HG03108 (cell line): ENCODE results near the gene PRRT4.

Experiments used
- ATAC-seq: cut with Tn5 transposase; IDR thresholded peaks from one replicate; pipeline ENCODE4 v1.9.1; 2021; ENCODE audit warnings: moderate library complexity; ENCODE audit not compliant: unreplicated experiment

Gene PRRT4

DNA sequence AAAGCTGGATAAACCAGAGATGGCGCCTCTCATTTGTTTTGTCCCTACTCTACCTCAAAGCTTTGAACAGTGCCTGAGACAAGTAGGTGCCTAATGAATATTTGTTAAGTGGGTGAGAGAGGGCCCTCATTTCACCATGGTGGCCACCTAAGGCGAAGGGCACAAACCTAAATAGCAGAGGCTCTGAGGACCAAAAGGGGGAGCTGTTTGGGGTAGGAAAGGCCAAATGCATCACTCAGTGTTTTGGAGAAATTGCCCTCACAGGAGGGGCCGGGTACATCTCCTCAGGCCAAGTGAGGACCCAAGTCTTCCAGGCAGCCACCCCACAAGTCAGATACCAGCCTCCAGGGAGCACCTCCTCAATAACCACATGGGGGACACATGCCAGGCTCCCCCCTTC is 34.3 kb upstream of the PRRT4 start:
- no peak for ATAC-seq

GRCh38 chr7:128394904-128395496 is 33.5 kb upstream of the PRRT4 start:
- no peak for ATAC-seq

DNA sequence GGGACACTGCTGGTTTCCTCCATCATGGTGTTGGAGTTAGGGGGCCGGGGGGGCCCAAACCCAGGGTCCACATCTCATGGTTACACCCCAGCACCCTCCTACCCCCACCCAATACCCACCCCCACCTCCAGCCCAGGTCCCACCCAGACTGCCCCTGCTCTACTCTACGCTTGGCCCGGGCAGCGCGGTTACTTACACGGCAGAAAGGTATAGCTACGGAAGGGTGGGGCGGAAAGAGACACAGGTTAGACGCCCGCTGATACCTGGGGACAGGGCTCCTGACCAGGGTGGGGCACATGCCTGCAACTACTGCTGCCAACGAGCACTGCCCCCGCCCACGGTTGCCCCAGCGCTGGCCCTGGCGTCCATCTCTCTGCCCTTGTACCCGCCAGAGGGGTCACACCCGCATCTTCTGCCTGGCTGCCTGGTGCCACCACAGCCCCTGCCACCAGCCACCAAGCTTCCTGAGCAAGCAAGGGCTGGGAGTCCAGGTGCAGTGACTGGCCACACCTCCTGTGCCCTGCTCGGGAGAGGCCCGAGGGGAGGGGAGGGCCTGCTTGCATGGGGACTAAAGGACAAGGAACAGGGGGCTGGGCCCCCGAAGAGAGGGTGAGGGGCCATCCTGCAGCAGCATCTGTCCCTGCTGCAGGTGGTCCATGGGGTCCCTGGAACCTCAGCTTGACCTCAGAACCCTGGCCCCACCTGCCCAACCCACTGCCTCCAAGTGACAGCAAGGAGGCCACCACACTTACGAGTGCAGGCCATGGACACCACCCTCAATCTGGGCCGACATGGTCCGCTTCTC is 32.2 kb upstream of the PRRT4 start:
- no peak for ATAC-seq

DNA sequence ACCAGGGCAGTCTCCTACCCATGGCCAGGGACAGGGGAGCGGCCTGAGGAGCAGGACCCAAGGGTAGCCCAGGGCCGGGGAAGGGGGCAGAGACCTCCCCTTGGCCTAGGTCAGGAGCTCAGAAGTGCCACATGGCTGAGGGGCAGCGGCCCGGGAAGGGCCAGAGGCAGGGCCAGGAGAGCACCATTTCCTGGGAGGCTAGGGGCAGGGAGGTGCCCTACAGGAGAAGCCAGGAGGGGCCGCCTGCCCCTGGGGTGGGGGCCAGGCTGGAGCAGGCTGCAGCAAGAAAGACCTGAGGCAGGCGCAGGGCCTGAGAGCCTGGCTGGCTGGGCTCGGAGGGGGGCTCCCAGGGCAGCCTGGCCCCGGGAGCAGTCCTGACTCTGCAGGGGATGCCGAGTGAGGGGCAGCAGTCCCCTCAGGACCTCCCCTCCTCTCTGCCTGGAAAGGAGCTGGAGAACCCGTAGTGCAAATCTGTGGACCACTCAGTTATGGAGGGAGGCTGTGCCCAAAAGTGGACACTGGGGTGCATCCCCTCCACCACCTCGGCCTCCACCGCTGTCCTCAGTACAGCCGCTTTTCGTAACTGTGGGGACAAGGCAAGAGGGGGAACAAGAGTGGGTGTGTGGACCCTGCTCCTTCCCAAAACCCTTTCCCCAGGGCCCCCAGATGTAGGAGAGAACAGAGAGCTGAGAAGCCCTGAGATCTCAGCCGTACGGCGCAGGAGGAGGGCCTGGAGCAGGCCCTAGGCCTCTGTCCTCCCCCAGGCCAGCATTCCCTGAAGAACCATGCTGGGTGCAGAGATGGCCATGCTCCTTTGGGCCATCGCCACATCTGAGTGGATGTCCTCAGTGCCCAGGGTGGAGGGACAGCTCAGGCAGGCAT is 31.2 kb upstream of the PRRT4 start:
- no peak for ATAC-seq

DNA sequence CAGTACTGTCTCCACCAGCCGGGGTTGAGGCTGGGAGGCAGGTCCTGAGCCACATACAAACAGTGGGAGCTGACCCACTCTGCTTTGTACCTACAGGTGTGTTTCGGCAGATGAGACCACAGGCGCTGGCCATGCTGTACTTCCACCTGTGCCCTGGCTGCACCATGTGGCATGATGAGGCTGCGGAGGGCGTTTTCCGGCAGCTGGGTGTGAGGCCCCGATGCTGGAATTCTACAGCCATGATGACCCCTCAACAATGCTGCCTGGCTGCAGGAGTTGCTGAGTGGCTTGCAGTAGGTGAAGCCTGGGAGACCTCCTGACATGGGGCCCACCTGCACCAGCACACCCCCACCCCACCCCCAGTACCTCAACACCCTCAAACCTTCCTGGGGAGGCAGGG is 30.3 kb upstream of the PRRT4 start:
- ATAC-seq, result no peak

- no peak for ATAC-seq
Measured at GRCh38 chr7:128390871-128391565, 29.5 kb upstream of the PRRT4 start.

DNA sequence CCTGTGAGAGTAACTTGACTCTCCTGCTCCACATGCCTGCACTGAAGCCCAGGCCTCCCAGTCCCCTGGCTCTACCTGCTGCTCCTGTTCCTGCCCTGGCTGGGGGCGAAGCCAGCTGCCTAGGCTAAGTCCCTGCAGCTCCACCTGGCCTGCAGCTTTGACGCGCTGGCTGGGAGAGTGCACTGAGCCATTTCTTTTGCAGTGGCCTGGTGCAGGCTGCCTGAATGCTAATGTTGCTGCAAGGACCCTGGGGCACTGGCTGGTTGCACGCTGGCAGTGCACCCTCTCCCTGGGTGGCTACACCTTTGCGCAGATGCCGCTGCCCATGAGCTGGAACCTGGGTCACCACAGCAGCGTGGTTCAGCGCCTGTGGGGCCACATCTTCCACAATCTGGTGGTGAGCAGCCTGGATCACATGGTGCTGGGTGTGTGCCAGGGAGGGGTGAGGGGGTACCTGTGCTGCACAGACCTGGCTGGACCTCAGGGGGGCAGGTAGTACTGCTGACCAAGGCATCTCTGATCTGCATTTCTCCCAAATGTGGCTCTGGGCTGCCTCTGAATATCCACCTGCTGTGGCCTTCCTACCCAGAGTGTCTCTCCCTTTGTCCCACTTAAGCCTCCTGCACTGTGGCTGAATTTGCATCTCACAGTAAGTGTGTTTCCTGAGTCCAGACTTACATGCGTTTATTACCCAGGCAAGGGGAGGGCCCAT is 28.3 kb upstream of the PRRT4 start:
- ATAC-seq, result no peak

GRCh38 chr7:128389085-128389617 is 27.7 kb upstream of the PRRT4 start:
- no peak for ATAC-seq

DNA sequence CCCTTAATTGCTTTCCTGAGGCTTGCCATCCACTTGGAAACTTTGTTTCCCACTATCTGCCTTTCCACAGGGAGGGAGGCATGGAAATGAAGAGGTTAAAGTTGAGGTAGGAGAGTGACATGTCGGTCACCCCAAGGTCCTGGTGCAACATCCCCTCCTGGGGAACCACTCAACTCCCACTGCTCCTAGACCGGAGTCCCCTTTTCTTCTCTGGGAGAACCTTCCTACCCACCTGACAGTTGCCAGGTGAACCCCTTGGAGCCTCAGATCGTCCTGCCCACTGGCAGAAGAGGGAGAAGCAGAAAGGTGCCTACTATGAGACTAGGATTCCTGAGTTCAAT is 26.6 kb upstream of the PRRT4 start:
- ATAC-seq, result no peak

DNA sequence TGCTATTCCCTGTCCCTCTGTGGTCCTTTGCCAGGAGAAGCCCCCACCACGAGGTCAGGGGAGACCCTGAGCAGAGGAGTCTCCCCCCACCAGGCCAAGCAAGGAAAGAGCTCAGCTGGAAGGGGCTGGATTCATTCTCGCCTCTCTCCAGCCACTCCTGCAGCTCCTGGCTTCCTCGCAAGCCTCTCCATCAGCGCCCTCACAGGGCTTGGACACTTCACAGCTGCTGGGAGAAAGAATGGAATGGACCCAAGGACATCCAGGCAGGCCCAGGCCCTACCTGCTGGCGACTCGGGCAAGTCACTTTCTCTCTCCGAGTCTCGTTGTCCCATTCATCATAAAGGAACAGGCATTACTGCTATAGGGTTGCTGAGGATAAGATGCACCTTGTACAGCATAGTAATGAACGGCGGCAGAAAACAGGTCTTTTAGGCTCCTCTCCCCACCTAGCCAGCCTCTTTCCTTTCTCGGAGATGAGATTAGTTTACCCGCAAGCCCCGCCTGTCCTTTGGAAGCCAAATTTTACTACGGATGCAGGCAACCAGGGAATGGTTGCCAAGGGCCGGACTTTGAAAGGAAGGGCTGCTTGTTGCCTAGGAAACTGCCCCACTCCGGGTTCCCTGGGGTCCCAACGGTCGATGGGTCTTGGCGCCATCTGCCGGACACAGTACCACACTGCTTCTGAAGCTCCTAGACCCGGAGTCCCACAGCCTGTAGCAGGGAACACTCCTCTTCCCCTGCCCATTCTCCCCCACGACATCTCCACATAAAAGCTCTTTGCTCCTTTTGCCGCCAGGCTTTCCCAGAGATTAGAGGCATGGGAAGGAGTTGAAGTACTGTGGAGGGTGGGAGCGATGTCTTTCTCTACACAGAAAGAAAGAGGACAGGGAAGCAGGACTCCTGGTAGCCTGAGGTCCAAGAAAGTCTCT is 26.0 kb upstream of the PRRT4 start:
- ATAC-seq, result peak; percentile 57

- no peak for ATAC-seq
Measured at GRCh38 chr7:128385988-128386925, 24.8 kb upstream of the PRRT4 start.

DNA sequence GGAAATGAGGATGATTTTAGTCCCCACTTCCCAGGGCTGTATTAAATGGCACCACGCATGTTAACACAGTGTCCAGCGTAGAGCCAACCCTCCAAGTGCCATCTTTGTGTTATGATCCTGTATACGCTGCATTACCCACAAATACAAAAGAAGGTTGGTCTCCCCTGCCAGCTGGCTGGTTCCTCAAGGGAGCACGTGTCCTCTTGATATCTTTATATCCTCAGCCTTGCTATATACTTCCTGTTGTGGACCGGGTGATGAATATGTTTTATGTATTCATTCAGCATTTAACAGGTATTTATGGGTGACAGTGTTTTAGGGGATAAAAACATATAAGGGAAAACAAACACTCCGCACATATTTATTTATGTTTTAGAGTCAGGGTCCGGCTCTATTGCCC is 23.2 kb upstream of the PRRT4 start:
- ATAC-seq, result no peak

GRCh38 chr7:128383776-128384175 is 22.3 kb upstream of the PRRT4 start:
- ATAC-seq, result no peak

- ATAC-seq, result no peak
Measured at GRCh38 chr7:128381161-128381821, 19.8 kb upstream of the PRRT4 start.

- ATAC-seq, result no peak
Measured at GRCh38 chr7:128380483-128381106, 19.1 kb upstream of the PRRT4 start.

GRCh38 chr7:128379900-128380479 is 18.5 kb upstream of the PRRT4 start:
- ATAC-seq, result no peak

DNA sequence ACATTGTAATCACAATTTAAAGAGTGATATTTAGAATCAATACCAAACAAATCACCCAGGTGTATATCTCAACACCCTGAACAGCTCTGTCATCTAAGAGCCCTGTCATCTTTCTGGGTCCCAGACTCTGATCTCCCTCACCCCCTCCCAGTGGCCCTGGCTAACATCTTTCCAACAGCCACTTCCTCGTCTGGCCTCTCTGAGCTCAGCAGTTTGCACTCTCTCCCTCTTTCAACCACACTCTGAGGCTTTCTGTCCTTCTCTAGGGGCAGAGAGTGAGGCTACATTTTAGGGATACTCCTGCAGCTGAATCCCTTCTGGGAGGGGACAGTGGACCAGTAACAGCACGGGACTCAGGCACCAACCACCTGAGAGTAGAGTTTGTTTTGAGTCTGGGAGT is 17.1 kb upstream of the PRRT4 start:
- no peak for ATAC-seq
